Neural cell (in vitro differentiated cells): Measurements from ENCODE around the gene TMEM232.

Source experiments
- EP300 ChIP-seq: fragments of 450-650 bp; conservative IDR thresholded peaks from 2 replicates; pipeline ENCODE4 v1.6.1; 2014; ENCODE audit warnings: antibody characterized with exemption, mild to moderate bottlenecking, moderate library complexity; ENCODE audit not compliant: poor library complexity, severe bottlenecking
- EZH2 ChIP-seq: fragments of 200-600, 300-800 bp; shearing (Covaris generic), sonication (generic); IDR thresholded peaks from 2 replicates; pipeline ENCODE4 v1.6.1; 2014; ENCODE audit warnings: antibody characterized with exemption, low read length, borderline replicate concordance, mild to moderate bottlenecking; ENCODE audit not compliant: insufficient read depth, poor library complexity, severe bottlenecking
- MXI1 ChIP-seq: fragments of 450-650 bp; conservative IDR thresholded peaks from 2 replicates; pipeline ENCODE4 v1.6.1; 2014; ENCODE audit warnings: antibody characterized with exemption, mild to moderate bottlenecking; ENCODE audit not compliant: poor library complexity, severe bottlenecking
- POLR2AphosphoS5 ChIP-seq: IDR thresholded peaks from 2 replicates; pipeline ENCODE4 v1.6.1; 2012
- RAD21 ChIP-seq: fragments of 450-650 bp; conservative IDR thresholded peaks from 2 replicates; pipeline ENCODE4 v1.6.1; 2014; ENCODE audit warnings: antibody characterized with exemption, mild to moderate bottlenecking, moderate library complexity
- SMC3 ChIP-seq: fragments of 450-650 bp; conservative IDR thresholded peaks from 2 replicates; pipeline ENCODE4 v1.6.1; 2014; ENCODE audit warnings: antibody characterized with exemption, mild to moderate bottlenecking, moderate library complexity; ENCODE audit not compliant: poor library complexity
- TAF1 ChIP-seq: IDR thresholded peaks from 2 replicates; pipeline ENCODE4 v1.6.1; 2012; ENCODE audit warnings: low read depth
- TF ChIP-seq, protein P1 (sequence below): fragments of 450-650 bp; IDR thresholded peaks from 2 replicates; pipeline ENCODE4 v1.5.1; 2014; ENCODE audit warnings: antibody characterized with exemption, mild to moderate bottlenecking, moderate library complexity; ENCODE audit not compliant: poor library complexity, severe bottlenecking
- TF ChIP-seq, protein P2 (sequence below): IDR thresholded peaks from 2 replicates; pipeline ENCODE4 v1.6.1; 2012; ENCODE audit warnings: borderline replicate concordance

DNA sequence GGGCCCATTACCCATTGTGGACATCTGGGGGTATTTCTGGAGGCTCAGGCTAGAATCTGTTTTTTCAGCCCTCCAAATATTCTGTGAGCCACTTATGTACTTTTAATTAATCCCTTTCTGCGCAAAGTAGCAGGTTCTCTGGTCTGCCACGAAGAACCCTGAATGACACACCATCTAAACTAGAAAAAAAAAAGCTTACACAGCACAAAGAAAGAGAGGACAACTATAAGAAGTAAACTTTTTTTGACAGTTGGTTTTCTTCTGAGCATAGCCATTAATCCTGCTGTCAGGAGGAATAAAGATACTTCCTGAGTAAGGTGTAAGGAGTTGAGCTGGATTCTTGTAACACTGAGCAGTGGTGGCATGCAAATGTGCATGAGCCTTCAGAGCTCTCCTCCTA, 327.5 kb downstream of the TMEM232 start:
- TF ChIP-seq EZH2, result no peak
- no peak for TF ChIP-seq TAF1
- TF ChIP-seq, protein P1, sequence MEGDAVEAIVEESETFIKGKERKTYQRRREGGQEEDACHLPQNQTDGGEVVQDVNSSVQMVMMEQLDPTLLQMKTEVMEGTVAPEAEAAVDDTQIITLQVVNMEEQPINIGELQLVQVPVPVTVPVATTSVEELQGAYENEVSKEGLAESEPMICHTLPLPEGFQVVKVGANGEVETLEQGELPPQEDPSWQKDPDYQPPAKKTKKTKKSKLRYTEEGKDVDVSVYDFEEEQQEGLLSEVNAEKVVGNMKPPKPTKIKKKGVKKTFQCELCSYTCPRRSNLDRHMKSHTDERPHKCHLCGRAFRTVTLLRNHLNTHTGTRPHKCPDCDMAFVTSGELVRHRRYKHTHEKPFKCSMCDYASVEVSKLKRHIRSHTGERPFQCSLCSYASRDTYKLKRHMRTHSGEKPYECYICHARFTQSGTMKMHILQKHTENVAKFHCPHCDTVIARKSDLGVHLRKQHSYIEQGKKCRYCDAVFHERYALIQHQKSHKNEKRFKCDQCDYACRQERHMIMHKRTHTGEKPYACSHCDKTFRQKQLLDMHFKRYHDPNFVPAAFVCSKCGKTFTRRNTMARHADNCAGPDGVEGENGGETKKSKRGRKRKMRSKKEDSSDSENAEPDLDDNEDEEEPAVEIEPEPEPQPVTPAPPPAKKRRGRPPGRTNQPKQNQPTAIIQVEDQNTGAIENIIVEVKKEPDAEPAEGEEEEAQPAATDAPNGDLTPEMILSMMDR, result no peak
- TF ChIP-seq, protein P2, sequence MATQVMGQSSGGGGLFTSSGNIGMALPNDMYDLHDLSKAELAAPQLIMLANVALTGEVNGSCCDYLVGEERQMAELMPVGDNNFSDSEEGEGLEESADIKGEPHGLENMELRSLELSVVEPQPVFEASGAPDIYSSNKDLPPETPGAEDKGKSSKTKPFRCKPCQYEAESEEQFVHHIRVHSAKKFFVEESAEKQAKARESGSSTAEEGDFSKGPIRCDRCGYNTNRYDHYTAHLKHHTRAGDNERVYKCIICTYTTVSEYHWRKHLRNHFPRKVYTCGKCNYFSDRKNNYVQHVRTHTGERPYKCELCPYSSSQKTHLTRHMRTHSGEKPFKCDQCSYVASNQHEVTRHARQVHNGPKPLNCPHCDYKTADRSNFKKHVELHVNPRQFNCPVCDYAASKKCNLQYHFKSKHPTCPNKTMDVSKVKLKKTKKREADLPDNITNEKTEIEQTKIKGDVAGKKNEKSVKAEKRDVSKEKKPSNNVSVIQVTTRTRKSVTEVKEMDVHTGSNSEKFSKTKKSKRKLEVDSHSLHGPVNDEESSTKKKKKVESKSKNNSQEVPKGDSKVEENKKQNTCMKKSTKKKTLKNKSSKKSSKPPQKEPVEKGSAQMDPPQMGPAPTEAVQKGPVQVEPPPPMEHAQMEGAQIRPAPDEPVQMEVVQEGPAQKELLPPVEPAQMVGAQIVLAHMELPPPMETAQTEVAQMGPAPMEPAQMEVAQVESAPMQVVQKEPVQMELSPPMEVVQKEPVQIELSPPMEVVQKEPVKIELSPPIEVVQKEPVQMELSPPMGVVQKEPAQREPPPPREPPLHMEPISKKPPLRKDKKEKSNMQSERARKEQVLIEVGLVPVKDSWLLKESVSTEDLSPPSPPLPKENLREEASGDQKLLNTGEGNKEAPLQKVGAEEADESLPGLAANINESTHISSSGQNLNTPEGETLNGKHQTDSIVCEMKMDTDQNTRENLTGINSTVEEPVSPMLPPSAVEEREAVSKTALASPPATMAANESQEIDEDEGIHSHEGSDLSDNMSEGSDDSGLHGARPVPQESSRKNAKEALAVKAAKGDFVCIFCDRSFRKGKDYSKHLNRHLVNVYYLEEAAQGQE, result no peak
- TF ChIP-seq POLR2AphosphoS5, result no peak
- no peak for TF ChIP-seq EP300
- no peak for TF ChIP-seq SMC3
- no peak for TF ChIP-seq MXI1
- no peak for TF ChIP-seq RAD21
